H1 (cell line): ENCODE data around the gene ICA1. TPM values are rescaled to one million over a fixed set of nuclear protein-coding genes. Genes with fewer than 3 reads are reported as not detected.

ENCODE experiments used
- CTCF ChIA-PET: fragments of 300-600 bp; sonication (Branson Sonifier 250); formaldehyde crosslinking; loops from one replicate; lab custom pipeline; 2021; ENCODE audit not compliant: partially characterized antibody; lab: Charles Lee
- POLR2A ChIA-PET: fragments of 300-600 bp; sonication (Branson Sonifier 250); formaldehyde crosslinking; loops from one replicate; lab custom pipeline; 2021; ENCODE audit warnings: inconsistent platforms; ENCODE audit not compliant: partially characterized antibody; lab: Charles Lee
- DNase-seq, 2 experiments: peaks; one replicate each; pipeline versions ENCODE4 v3.0.0 to v3.0.0-alpha.2; 2010 to 2022; ENCODE audit warnings: low spot score in 2 of 2, low read depth in 1 of 2, mixed read lengths in 1 of 2
- FAIRE-seq: peaks from 2 replicates; lab custom pipeline; 2011; peaks lifted over from hg19 to GRCh38; lab: Jason Lieb, UNC
- H2AFZ ChIP-seq: 2 replicates; pipeline ENCODE4 v1.8.1; 2012; ENCODE audit warnings: low read length, inconsistent platforms
- H2AK5ac ChIP-seq: 2 replicates; pipeline ENCODE4 v1.6.1; 2013; ENCODE audit warnings: low read depth, low read length
- H2BK120ac ChIP-seq: replicated peaks from 2 replicates; pipeline ENCODE3; 2013; ENCODE audit warnings: low read depth, low read length, inconsistent platforms
- H2BK12ac ChIP-seq: 2 replicates; pipeline ENCODE4 v1.6.1; 2013; ENCODE audit warnings: low read depth, low read length
- H2BK15ac ChIP-seq: 2 replicates; pipeline ENCODE4 v1.6.1; 2013; ENCODE audit warnings: low read length
- H2BK20ac ChIP-seq: 2 replicates; pipeline ENCODE4 v1.6.1; 2013; ENCODE audit warnings: low read length
- H2BK5ac ChIP-seq: 2 replicates; pipeline ENCODE4 v1.6.1; 2013; ENCODE audit warnings: low read depth, low read length
- H3K14ac ChIP-seq: 2 replicates; pipeline ENCODE4 v1.6.1; 2013; ENCODE audit warnings: inconsistent platforms; ENCODE audit not compliant: insufficient read length
- H3K18ac ChIP-seq: 2 replicates; pipeline ENCODE4 v1.6.1; 2013; ENCODE audit warnings: low read length; ENCODE audit errors: extremely low read depth
- H3K23ac ChIP-seq: 2 replicates; pipeline ENCODE4 v1.6.1; 2013; ENCODE audit warnings: inconsistent platforms; ENCODE audit not compliant: insufficient read length
- H3K23me2 ChIP-seq: 2 replicates; pipeline ENCODE4 v1.6.1; 2013; ENCODE audit warnings: low read depth, low read length
- H3K27ac ChIP-seq: 2 replicates; pipeline ENCODE4 v1.6.1; 2011; ENCODE audit warnings: low read depth, low read length, inconsistent platforms
- H3K27me3 ChIP-seq, 4 experiments: replicated peaks in 1 of 4; 1 replicate in 1 of 4; 2 replicates in 3 of 4; pipeline versions ENCODE4 v1.6.1 to v1.8.1; 2011 to 2013; ENCODE audit warnings: low read length in 3 of 4, mild to moderate bottlenecking in 3 of 4, inconsistent platforms in 2 of 4, mixed read lengths in 2 of 4, moderate library complexity in 1 of 4; ENCODE audit not compliant: control insufficient read depth in 3 of 4, insufficient read depth in 3 of 4; ENCODE audit errors: extremely low read depth in 1 of 4
- H3K36me3 ChIP-seq, 4 experiments: 2 replicates each; pipeline versions ENCODE4 v1.6.1 to v1.8.1; 2011 to 2013; ENCODE audit warnings: mild to moderate bottlenecking in 4 of 4, low read length in 3 of 4, moderate library complexity in 2 of 4, control low read depth in 1 of 4, inconsistent platforms in 1 of 4; ENCODE audit not compliant: insufficient read depth in 4 of 4, control insufficient read depth in 2 of 4
- H3K4ac ChIP-seq: replicated peaks from 2 replicates; pipeline ENCODE3; 2013; ENCODE audit warnings: low read length, low read depth, mixed read lengths, inconsistent platforms; ENCODE audit not compliant: insufficient read length
- H3K4me1 ChIP-seq, 4 experiments: replicated peaks in 1 of 4; 1 replicate in 1 of 4; 2 replicates in 3 of 4; pipeline versions ENCODE4 v1.6.1 to v1.8.1; 2011 to 2013; ENCODE audit warnings: low read length in 3 of 4, inconsistent platforms in 2 of 4, mixed read lengths in 1 of 4; ENCODE audit not compliant: insufficient read depth in 4 of 4, control insufficient read depth in 3 of 4
- H3K4me2 ChIP-seq, 2 experiments: 2 replicates each; pipeline versions ENCODE4 v1.6.1 to v1.8.1; 2011 to 2013; ENCODE audit warnings: low read depth in 2 of 2, low read length in 2 of 2, control low read depth in 1 of 2, inconsistent platforms in 1 of 2, mild to moderate bottlenecking in 1 of 2; ENCODE audit not compliant: insufficient read depth in 1 of 2
- H3K4me3 ChIP-seq, 4 experiments: fragments of 200-600, 300-600 bp in 1 of 4; sonication (generic), shearing (Covaris generic), sonication (Bioruptor Twin) in 1 of 4; 2 replicates each; pipeline versions ENCODE4 v1.5.1 to v1.8.1; 2011 to 2016; ENCODE audit warnings: low read length in 4 of 4, low read depth in 3 of 4, control low read depth in 2 of 4, inconsistent platforms in 2 of 4, mild to moderate bottlenecking in 2 of 4, mixed read lengths in 1 of 4, moderate library complexity in 1 of 4; ENCODE audit not compliant: insufficient read depth in 2 of 4; ENCODE audit errors: extremely low read depth in 1 of 4
- H3K56ac ChIP-seq: replicated peaks from 2 replicates; pipeline ENCODE3; 2013; ENCODE audit warnings: low read depth, mild to moderate bottlenecking, mixed read lengths, low read length, inconsistent platforms; ENCODE audit not compliant: insufficient read length
- H3K79me1 ChIP-seq: 2 replicates; pipeline ENCODE4 v1.6.1; 2013; ENCODE audit warnings: low read depth, low read length, control low read depth
- H3K79me2 ChIP-seq, 2 experiments: 2 replicates each; pipeline versions ENCODE4 v1.6.1 to v1.8.1; 2012 to 2013; ENCODE audit warnings: low read length in 2 of 2, mild to moderate bottlenecking in 2 of 2, inconsistent platforms in 1 of 2; ENCODE audit not compliant: insufficient read depth in 2 of 2, control insufficient read depth in 1 of 2
- H3K9ac ChIP-seq, 4 experiments: replicated peaks in 1 of 4; 1 replicate in 1 of 4; 2 replicates in 3 of 4; pipeline versions ENCODE4 v1.6.1 to v1.8.1; 2011 to 2013; ENCODE audit warnings: low read depth in 3 of 4, low read length in 3 of 4, control low read depth in 2 of 4, mild to moderate bottlenecking in 2 of 4, moderate library complexity in 2 of 4, inconsistent platforms in 1 of 4; ENCODE audit errors: extremely low read depth in 1 of 4
- H3K9me3 ChIP-seq, 2 experiments: 2 replicates each; pipeline versions ENCODE4 v1.6.1 to v1.8.1; 2012 to 2013; ENCODE audit warnings: mild to moderate bottlenecking in 2 of 2, moderate library complexity in 2 of 2, control low read depth in 1 of 2, inconsistent platforms in 1 of 2, low read depth in 1 of 2, low read length in 1 of 2, mixed read lengths in 1 of 2; ENCODE audit not compliant: insufficient read depth in 2 of 2
- H4K20me1 ChIP-seq, 2 experiments: replicated peaks in 1 of 2; 2 replicates each; pipeline versions ENCODE3 to v1.8.1; 2011 to 2013; ENCODE audit warnings: inconsistent platforms in 2 of 2, low read length in 2 of 2, mild to moderate bottlenecking in 1 of 2; ENCODE audit not compliant: insufficient read depth in 2 of 2, control insufficient read depth in 1 of 2
- H4K5ac ChIP-seq: 2 replicates; pipeline ENCODE4 v1.6.1; 2013; ENCODE audit warnings: low read length, low read depth, mixed read lengths, inconsistent platforms; ENCODE audit not compliant: insufficient read length
- H4K8ac ChIP-seq: 2 replicates; pipeline ENCODE4 v1.8.0; 2013; ENCODE audit warnings: mild to moderate bottlenecking, moderate library complexity, low read length, inconsistent platforms; ENCODE audit not compliant: insufficient read depth; ENCODE audit errors: extremely low read depth
- H4K91ac ChIP-seq: replicated peaks from 2 replicates; pipeline ENCODE3; 2013; ENCODE audit warnings: low read length, mixed read lengths, inconsistent platforms; ENCODE audit not compliant: insufficient read length
- BCL11A ChIP-seq, 2 experiments: IDR thresholded peaks; one replicate each; pipeline ENCODE4 v1.6.1; 2011; ENCODE audit warnings: low read depth in 2 of 2, low read length in 2 of 2, mild to moderate bottlenecking in 2 of 2
- JUND ChIP-seq: IDR thresholded peaks from 2 replicates; pipeline ENCODE4 v1.6.1; 2011; ENCODE audit warnings: mild to moderate bottlenecking, improper control_type of control experiment, low read length
- RFX5 ChIP-seq: IDR thresholded peaks from 2 replicates; pipeline ENCODE4 v1.6.1; 2011; ENCODE audit warnings: low read depth, low read length, improper control_type of control experiment, borderline replicate concordance
- SP4 ChIP-seq: IDR thresholded peaks from 2 replicates; pipeline ENCODE4 v1.6.1; 2012; ENCODE audit warnings: low read length, inconsistent platforms
- TBP ChIP-seq: IDR thresholded peaks from 2 replicates; pipeline ENCODE4 v1.6.1; 2011; ENCODE audit warnings: low read depth, low read length, improper control_type of control experiment
- TCF12 ChIP-seq: IDR thresholded peaks from 2 replicates; pipeline ENCODE4 v1.6.1; 2011; ENCODE audit warnings: low read depth, mild to moderate bottlenecking, low read length
- WGBS, 2 experiments: shearing (Covaris generic) in 1 of 2; methylation state at CpG; one replicate each; pipeline versions ENCODE4 v1.1.6 to v1.1.7; 2013 to 2015; ENCODE audit warnings: low lambda C conversion rate in 2 of 2, mixed read lengths in 2 of 2, inconsistent platforms in 1 of 2, low coverage in 1 of 2, missing lambda C conversion rate in 1 of 2; ENCODE audit not compliant: insufficient replicate concordance in 2 of 2, insufficient coverage in 1 of 2, insufficient read length in 1 of 2; ENCODE audit errors: extremely low coverage in 1 of 2, missing lambda C conversion rate in 1 of 2; 5-methylcytosine and 5-hydroxymethylcytosine counted together
- polyA plus RNA-seq, 7 experiments: library from polyadenylated mRNA; depleted of rRNA in 3 of 7; stranded (reverse) in 5 of 7; unstranded in 2 of 7; fragments of >200 nt in 5 of 7; fragments of 200-250 nt in 2 of 7; gene quantifications; 1 replicate in 5 of 7; 2 replicates in 1 of 7; 4 replicates in 1 of 7; pipeline versions ENCODE4 v1.2.1 to v1.2.3, GENCODE V29; 2011 to 2013; ENCODE audit warnings: missing spikeins in 2 of 7, mixed read lengths in 2 of 7
- total RNA-seq: library from RNA; stranded (reverse); fragmentation: NEBNext Ultra II Directional; extraction: Animal tissue kit (Norgen Biotek cat#: 25700); gene quantifications from 2 replicates; pipeline ENCODE4 v1.2.1, GENCODE V29; 2021
- TF ChIP-seq, protein P1 (sequence below): IDR thresholded peaks from 2 replicates; pipeline ENCODE4 v1.6.1; 2011; ENCODE audit warnings: low read length, improper control_type of control experiment
- TF ChIP-seq, protein P2 (sequence below): IDR thresholded peaks from 2 replicates; pipeline ENCODE4 v1.6.1; 2012; ENCODE audit warnings: inconsistent platforms
- TF ChIP-seq, protein P3 (sequence below): IDR thresholded peaks from 2 replicates; pipeline ENCODE4 v1.6.1; 2012; ENCODE audit warnings: low read length, inconsistent platforms

ICA1 gene
- total and polyA plus RNA-seq, 2 of the 8 experiments (the other 6 are each of a cell fraction or from before 2014, with no cell fraction given) = 14.9 to 37.1 TPM

DNA sequence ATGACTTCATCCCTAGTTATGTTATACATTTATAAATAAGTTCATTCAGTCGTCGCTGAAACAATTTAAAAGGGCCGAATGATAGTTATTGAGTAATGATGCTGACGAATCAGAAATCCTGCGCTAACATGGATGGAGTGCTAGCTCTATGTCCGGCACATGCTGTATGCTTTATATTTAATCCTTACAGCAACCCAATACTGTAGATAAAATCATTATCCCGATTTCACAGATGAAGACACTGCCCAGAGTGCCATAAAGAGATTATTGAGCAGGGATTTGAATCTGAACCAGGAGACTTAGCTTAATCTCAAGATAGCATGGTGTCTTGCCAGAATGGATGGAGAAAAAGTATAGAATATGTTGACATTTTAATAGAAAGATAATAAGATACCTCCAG, 1.1 kb upstream of the ICA1 start:
- Histone ChIP-seq H2BK5ac (no peak overlapping the region), H3K4me1 (peaks cover 0 to 6% (median 0%) of the 10 kb centered on the region in 4 experiments; a peak in 2 of 7 replicates), H4K5ac (no peak overlapping the region), H3K79me1 (no peaks in the 10 kb centered on the region), H3K9me3 (no peaks in the 10 kb centered on the region), H3K23ac (no peak overlapping the region), H2AK5ac (no peak overlapping the region), H2BK20ac (no peak overlapping the region), H3K4ac (no peak overlapping the region), H3K27me3 (0 out of 7 replicates have a peak, but pooled peaks cover 0 to 3% (median 1%) of the 10 kb centered on the region in 4 experiments), H4K8ac (no peak overlapping the region), H3K23me2 (no peaks in the 10 kb centered on the region; the same call in 1 of the 2 replicates), H3K56ac (no peak overlapping the region), H2AFZ (no peak overlapping the region), H2BK120ac (no peak overlapping the region), H4K20me1 (no peaks in the 10 kb centered on the region), H3K18ac (no peak overlapping the region), H3K79me2 (no peaks in the 10 kb centered on the region; a peak in 1 of 4 replicates), H3K27ac (no peak overlapping the region), H4K91ac (no peak overlapping the region), H2BK15ac (no peak overlapping the region), H2BK12ac (no peak overlapping the region), H3K9ac (no peak overlapping the region), H3K14ac (no peak overlapping the region), H3K4me3 (peak overlapping the region in 1 of 4 experiments; percentile 72; a peak in 2 of 8 replicates), H3K4me2 (peak overlapping the region; percentile 82; a peak in 3 of 4 replicates), H3K36me3 (no peaks in the 10 kb centered on the region)
- 90% methylated on average over 7 of the region's 7 CpGs; no CpG with 5 or more reads in 1 of the 2 experiments for WGBS, 2 experiments
- POLR2A ChIA-PET = interaction anchor here (0.7 to 1.7 kb wide), 9 partner anchors 9 to 298 kb away, joined by 3 to 6 read pairs (median 3); partner anchors contain the start of gene GLCCI1
- CTCF ChIA-PET = interaction anchor here (0.6 to 3.3 kb wide), 7 partner anchors 9 to 260 kb away, joined by 3 to 18 read pairs (median 3); no protein-coding TSS in a partner anchor
- DNase-seq (no peak), FAIRE-seq (no peak)
- TF ChIP-seq RFX5 = no peak
- TF ChIP-seq, protein P1, sequence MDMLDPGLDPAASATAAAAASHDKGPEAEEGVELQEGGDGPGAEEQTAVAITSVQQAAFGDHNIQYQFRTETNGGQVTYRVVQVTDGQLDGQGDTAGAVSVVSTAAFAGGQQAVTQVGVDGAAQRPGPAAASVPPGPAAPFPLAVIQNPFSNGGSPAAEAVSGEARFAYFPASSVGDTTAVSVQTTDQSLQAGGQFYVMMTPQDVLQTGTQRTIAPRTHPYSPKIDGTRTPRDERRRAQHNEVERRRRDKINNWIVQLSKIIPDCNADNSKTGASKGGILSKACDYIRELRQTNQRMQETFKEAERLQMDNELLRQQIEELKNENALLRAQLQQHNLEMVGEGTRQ = no peak
- TF ChIP-seq, protein P2, sequence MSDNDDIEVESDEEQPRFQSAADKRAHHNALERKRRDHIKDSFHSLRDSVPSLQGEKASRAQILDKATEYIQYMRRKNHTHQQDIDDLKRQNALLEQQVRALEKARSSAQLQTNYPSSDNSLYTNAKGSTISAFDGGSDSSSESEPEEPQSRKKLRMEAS = no peak
- TF ChIP-seq, protein P3, sequence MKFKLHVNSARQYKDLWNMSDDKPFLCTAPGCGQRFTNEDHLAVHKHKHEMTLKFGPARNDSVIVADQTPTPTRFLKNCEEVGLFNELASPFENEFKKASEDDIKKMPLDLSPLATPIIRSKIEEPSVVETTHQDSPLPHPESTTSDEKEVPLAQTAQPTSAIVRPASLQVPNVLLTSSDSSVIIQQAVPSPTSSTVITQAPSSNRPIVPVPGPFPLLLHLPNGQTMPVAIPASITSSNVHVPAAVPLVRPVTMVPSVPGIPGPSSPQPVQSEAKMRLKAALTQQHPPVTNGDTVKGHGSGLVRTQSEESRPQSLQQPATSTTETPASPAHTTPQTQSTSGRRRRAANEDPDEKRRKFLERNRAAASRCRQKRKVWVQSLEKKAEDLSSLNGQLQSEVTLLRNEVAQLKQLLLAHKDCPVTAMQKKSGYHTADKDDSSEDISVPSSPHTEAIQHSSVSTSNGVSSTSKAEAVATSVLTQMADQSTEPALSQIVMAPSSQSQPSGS = no peak
- no peak for TF ChIP-seq BCL11A (IDR thresholded peaks at IDR 0.05; ENCODE audit: low read depth in 2 of 2, low read length in 2 of 2)
- TF ChIP-seq TCF12 = no peak
- TF ChIP-seq JUND = no peak
- no peak for TF ChIP-seq TBP
- TF ChIP-seq SP4 = no peak
